Measurements from ENCODE around the gene ZFYVE21.

The ZFYVE21 gene

GRCh38 chr14:103737432-103738045, 21.9 kb downstream of the ZFYVE21 start:
- no peak for DNase-seq (ENCODE audit: low read depth in 2 of 2)

- no peak for DNase-seq (ENCODE audit: low read depth in 2 of 2)
Observed at GRCh38 chr14:103738166-103738565, 22.6 kb downstream of the ZFYVE21 start.

- no peak for DNase-seq (ENCODE audit: low read depth in 2 of 2)
Observed at GRCh38 chr14:103738701-103739451, 23.3 kb downstream of the ZFYVE21 start.

GRCh38 chr14:103739466-103739792, 23.8 kb downstream of the ZFYVE21 start:
- no peak for DNase-seq (ENCODE audit: low read depth in 2 of 2)

GRCh38 chr14:103739793-103740501, 24.3 kb downstream of the ZFYVE21 start:
- no peak for DNase-seq (ENCODE audit: low read depth in 2 of 2)

GRCh38 chr14:103740991-103741689, 25.5 kb downstream of the ZFYVE21 start:
- no peak for DNase-seq (ENCODE audit: low read depth in 2 of 2)

GRCh38 chr14:103741876-103742275, 26.3 kb downstream of the ZFYVE21 start:
- no peak for DNase-seq (ENCODE audit: low read depth in 2 of 2)

GRCh38 chr14:103742499-103743255, 27.1 kb downstream of the ZFYVE21 start:
- DNase-seq (ENCODE audit: low read depth in 2 of 2): no peak

GRCh38 chr14:103743691-103744090, 28.1 kb downstream of the ZFYVE21 start:
- DNase-seq (ENCODE audit: low read depth in 2 of 2): no peak

- no peak for DNase-seq (ENCODE audit: low read depth in 2 of 2)
Observed at GRCh38 chr14:103744621-103745395, 29.2 kb downstream of the ZFYVE21 start.

- DNase-seq (ENCODE audit: low read depth in 2 of 2): no peak
Observed at GRCh38 chr14:103745424-103745823, 29.8 kb downstream of the ZFYVE21 start.

- DNase-seq (ENCODE audit: low read depth in 2 of 2): no peak
Observed at GRCh38 chr14:103746701-103747100, 31.1 kb downstream of the ZFYVE21 start.

GRCh38 chr14:103748534-103748857, 32.9 kb downstream of the ZFYVE21 start:
- no peak for DNase-seq (ENCODE audit: low read depth in 2 of 2)

GRCh38 chr14:103749452-103749851, 33.8 kb downstream of the ZFYVE21 start:
- DNase-seq (ENCODE audit: low read depth in 2 of 2): no peak

GRCh38 chr14:103749860-103750259, 34.2 kb downstream of the ZFYVE21 start:
- no peak for DNase-seq (ENCODE audit: low read depth in 2 of 2)

GRCh38 chr14:103753774-103754173, 38.2 kb downstream of the ZFYVE21 start:
- no peak for DNase-seq (ENCODE audit: low read depth in 2 of 2)

GRCh38 chr14:103755060-103755459, 39.5 kb downstream of the ZFYVE21 start:
- no peak for DNase-seq (ENCODE audit: low read depth in 2 of 2)

- DNase-seq (ENCODE audit: low read depth in 2 of 2): no peak
Observed at GRCh38 chr14:103758059-103758776, 42.6 kb downstream of the ZFYVE21 start.

- DNase-seq (ENCODE audit: low read depth in 2 of 2): no peak
Observed at GRCh38 chr14:103762036-103762435, 46.4 kb downstream of the ZFYVE21 start.

- DNase-seq (ENCODE audit: low read depth in 2 of 2): no peak
Observed at GRCh38 chr14:103762541-103762940, 46.9 kb downstream of the ZFYVE21 start.
